Natural killer cell (primary cell): ENCODE results near the gene TMEM145. TPM values are rescaled to one million over a fixed set of nuclear protein-coding genes. Genes with fewer than 3 reads are reported as not detected.

ENCODE experiments used
- ATAC-seq, 3 donors: fragments of 150-1000 bp in 2 of 3; fragments of 200-7000 bp in 1 of 3; cut with Tn5 transposase; 1 replicate in 1 of 3; 2 replicates in 2 of 3; pipeline ENCODE4 v1.10.0; 2021; ENCODE audit warnings: mild to moderate bottlenecking in 2 of 3, moderate library complexity in 2 of 3
- DNase-seq, 2 donors: peaks; one replicate each; pipeline versions ENCODE4 v3.0.0 to v3.0.0-alpha.2; 2013 to 2021; ENCODE audit warnings: mixed read lengths in 1 of 2
- H3K27ac ChIP-seq: one replicate; pipeline ENCODE4 v1.5.1; 2013; ENCODE audit warnings: mild to moderate bottlenecking, low read length
- H3K27me3 ChIP-seq: one replicate; pipeline ENCODE4 v1.6.1; 2013; ENCODE audit warnings: low read length; ENCODE audit not compliant: control insufficient read depth, insufficient read depth
- H3K36me3 ChIP-seq: one replicate; pipeline ENCODE4 v1.6.1; 2013; ENCODE audit warnings: low read length; ENCODE audit not compliant: control insufficient read depth, insufficient read depth
- H3K4me1 ChIP-seq: one replicate; pipeline ENCODE4 v1.6.1; 2013; ENCODE audit warnings: low read length; ENCODE audit not compliant: control insufficient read depth, insufficient read depth
- H3K4me3 ChIP-seq: one replicate; pipeline ENCODE4 v1.5.1; 2013; ENCODE audit warnings: low read length
- H3K9me3 ChIP-seq: one replicate; pipeline ENCODE4 v1.6.1; 2013; ENCODE audit warnings: low read length; ENCODE audit not compliant: control insufficient read depth, insufficient read depth
- H3K27ac Mint-ChIP-seq, 2 donors: one replicate each; pipeline ENCODE4 v1.8.0; 2022; ENCODE audit warnings: mild to moderate bottlenecking in 2 of 2, mixed read lengths in 2 of 2, moderate library complexity in 1 of 2
- H3K27me3 Mint-ChIP-seq, 2 donors: one replicate each; pipeline ENCODE4 v1.8.0; 2022; ENCODE audit warnings: low read depth in 2 of 2, mixed read lengths in 2 of 2
- H3K36me3 Mint-ChIP-seq: one replicate; pipeline ENCODE4 v1.8.0; 2022; ENCODE audit warnings: mixed read lengths
- H3K4me1 Mint-ChIP-seq, 2 donors: one replicate each; pipeline ENCODE4 v1.8.0; 2022; ENCODE audit warnings: mixed read lengths in 2 of 2
- H3K4me3 Mint-ChIP-seq: one replicate; pipeline ENCODE4 v1.8.0; 2022; ENCODE audit warnings: mild to moderate bottlenecking, moderate library complexity, mixed read lengths
- H3K9me3 Mint-ChIP-seq, 2 donors: one replicate each; pipeline ENCODE4 v1.8.0; 2022; ENCODE audit warnings: mixed read lengths in 2 of 2
- CTCF ChIP-seq: fragments of 200-600 bp; IDR thresholded peaks from one replicate; pipeline ENCODE4 v1.8.0; 2022; ENCODE audit warnings: antibody characterized with exemption
- WGBS: methylation state at CpG from one replicate; pipeline ENCODE4 v1.1.7; 2013; ENCODE audit warnings: missing lambda C conversion rate; ENCODE audit not compliant: insufficient coverage; 5-methylcytosine and 5-hydroxymethylcytosine counted together
- intact Hi-C: fragments of 100-400 bp; cut with micrococcal nuclease; formaldehyde crosslinking; loops from one replicate; pipeline ENCODE4 v1.14.2; 2022
- total RNA-seq, 4 donors: library from RNA; stranded (reverse); fragments of 120-200 nt in 1 of 4; gene quantifications; one replicate each; pipeline versions ENCODE4 v1.2.3 to v1.2.4, GENCODE V29; 2013 to 2022

The TMEM145 gene
- total RNA-seq, 3 donors from 2014 or later (not counting 1 experiment from before 2014, with no cell fraction given) = not detected

- TF ChIP-seq CTCF = no peak
Observed at GRCh38 chr19:42351079-42351735, 38.1 kb downstream of the TMEM145 start.

DNA sequence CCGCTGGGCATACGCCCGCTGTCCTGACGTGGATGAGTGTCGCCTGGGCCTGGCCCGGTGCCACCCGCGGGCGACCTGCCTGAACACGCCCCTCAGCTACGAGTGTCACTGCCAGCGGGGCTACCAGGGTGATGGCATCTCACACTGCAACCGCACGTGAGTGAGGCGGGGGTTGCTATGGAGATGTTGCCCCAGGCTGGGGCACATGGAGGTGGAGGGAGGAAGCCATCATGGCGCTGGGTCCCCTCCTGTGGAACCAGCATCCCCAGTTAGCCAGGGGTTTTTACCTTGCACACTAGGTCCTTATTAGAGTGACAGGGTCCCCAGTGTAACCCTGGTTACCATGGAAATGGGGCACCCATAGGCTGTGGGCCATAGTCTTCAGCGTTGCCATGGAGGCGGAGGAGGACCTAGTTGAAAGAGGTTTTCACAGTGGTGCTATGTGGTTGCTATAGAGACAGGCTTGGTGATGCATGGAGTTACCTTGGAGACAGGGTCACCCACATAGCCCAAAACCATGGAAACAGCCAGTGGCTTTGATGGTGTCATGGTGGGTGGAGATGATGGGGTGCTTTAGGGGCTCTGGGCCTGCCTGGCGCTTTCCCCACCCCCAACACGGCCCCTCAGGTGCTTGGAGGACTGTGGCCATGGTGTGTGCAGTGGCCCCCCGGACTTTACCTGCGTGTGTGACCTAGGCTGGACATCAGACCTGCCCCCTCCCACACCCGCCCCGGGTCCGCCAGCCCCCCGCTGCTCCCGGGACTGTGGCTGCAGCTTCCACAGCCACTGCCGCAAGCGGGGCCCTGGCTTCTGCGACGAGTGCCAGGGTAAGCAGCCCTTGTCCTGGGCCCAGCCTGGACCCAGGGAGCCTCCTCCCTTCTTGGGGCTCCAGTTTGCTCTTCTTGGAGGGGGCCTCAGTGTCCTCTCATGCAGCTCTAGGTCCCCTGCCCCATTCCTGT is 39.5 kb downstream of the TMEM145 start:
- Mint-ChIP-seq H3K36me3 (no peaks in the 10 kb centered on the region), H3K4me1 (peaks cover 0 to 5% of the 10 kb centered on the region in 2 donors), H3K27ac (no peak overlapping the region), H3K9me3 (no peaks in the 10 kb centered on the region), H3K27me3 (no peaks in the 10 kb centered on the region), H3K4me3 (no peak overlapping the region)
- no peak for TF ChIP-seq CTCF
- ATAC-seq (peak; percentile 5 to 58 (median 34)), DNase-seq (peak in 1 of 2 donors; percentile 24)
- no peaks in the 10 kb centered on the region for H3K9me3 ChIP-seq
- no peaks in the 10 kb centered on the region for H3K27me3 ChIP-seq
- peaks cover 17% of the 10 kb centered on the region for H3K36me3 ChIP-seq
- intact Hi-C loops = no loop called here
- H3K4me3 ChIP-seq = no peak overlapping the region
- 89% methylated on average over 31 of the region's 31 CpGs for WGBS
- H3K4me1 ChIP-seq = peaks cover 4% of the 10 kb centered on the region
- H3K27ac ChIP-seq = no peak overlapping the region

More at GRCh38 chr19:42351079-42351735, 38.1 kb downstream of the TMEM145 start:
- 90% methylated on average over 21 of the region's 21 CpGs for WGBS
- ATAC-seq = no peak
- intact Hi-C loops = no loop called here
- Histone ChIP-seq H3K4me1 (peaks cover 4% of the 10 kb centered on the region), H3K27ac (no peak overlapping the region), H3K4me3 (no peak overlapping the region), H3K9me3 (no peaks in the 10 kb centered on the region), H3K36me3 (peaks cover 9% of the 10 kb centered on the region), H3K27me3 (no peaks in the 10 kb centered on the region)
- no peaks in the 10 kb centered on the region for H3K9me3 Mint-ChIP-seq
- no peak overlapping the region for H3K27ac Mint-ChIP-seq
- peaks cover 0 to 5% of the 10 kb centered on the region in 2 donors for H3K4me1 Mint-ChIP-seq
- no peaks in the 10 kb centered on the region for H3K36me3 Mint-ChIP-seq
- no peak overlapping the region for H3K4me3 Mint-ChIP-seq
- H3K27me3 Mint-ChIP-seq = no peaks in the 10 kb centered on the region
- DNase-seq = no peak

GRCh38 chr19:42353341-42354015 is 40.4 kb downstream of the TMEM145 start:
- Histone ChIP-seq H3K27me3 (no peaks in the 10 kb centered on the region), H3K9me3 (no peaks in the 10 kb centered on the region), H3K36me3 (peaks cover 15% of the 10 kb centered on the region), H3K4me1 (peaks cover 4% of the 10 kb centered on the region), H3K4me3 (no peak overlapping the region), H3K27ac (no peak overlapping the region)
- no peak overlapping the region for H3K27ac Mint-ChIP-seq
- no peak overlapping the region for H3K4me3 Mint-ChIP-seq
- DNase-seq (no peak), ATAC-seq (no peak)
- no peaks in the 10 kb centered on the region for H3K27me3 Mint-ChIP-seq
- intact Hi-C loops = no loop called here
- no peak for TF ChIP-seq CTCF
- 95% methylated on average over 29 of the region's 29 CpGs for WGBS
- H3K36me3 Mint-ChIP-seq = no peaks in the 10 kb centered on the region
- no peaks in the 10 kb centered on the region for H3K9me3 Mint-ChIP-seq
- H3K4me1 Mint-ChIP-seq = peaks cover 0 to 5% of the 10 kb centered on the region in 2 donors
